ENCODE results near the gene B3GAT2. TPM values are rescaled to one million over a fixed set of nuclear protein-coding genes. Genes with fewer than 3 reads are reported as not detected.

The B3GAT2 gene
- polyA plus RNA-seq, 1 of the 3 experiments (the other 2 are of a cell fraction): under 0.01 TPM

GRCh38 chr6:70843328-70843918 lies 113.4 kb downstream of the B3GAT2 start (continued):
- TF ChIP-seq ZBTB33 (IDR thresholded peaks at IDR 0.05; ENCODE audit: borderline replicate concordance, low read depth): no peak

- TF ChIP-seq ELF1 (IDR thresholded peaks at IDR 0.05) (no peak), JUND (IDR thresholded peaks at IDR 0.05) (no peak), NRF1 (IDR thresholded peaks at IDR 0.05; ENCODE audit: low read depth, low read length) (no peak), USF1 (IDR thresholded peaks at IDR 0.05; ENCODE audit: borderline replicate concordance, low read depth) (no peak), USF2 (IDR thresholded peaks at IDR 0.05; ENCODE audit: borderline replicate concordance, low read depth, low read length) (no peak), PBX3 (IDR thresholded peaks at IDR 0.05) (no peak), FOXJ3 (CRISPR knock-in tag; IDR thresholded peaks at IDR 0.05) (no peak), MAX (IDR thresholded peaks at IDR 0.05; ENCODE audit: low read depth) (no peak), CTCF (IDR thresholded peaks at IDR 0.05) (no peak), TAF1 (IDR thresholded peaks at IDR 0.05; ENCODE audit: borderline replicate concordance, low read depth, low read length) (no peak), RXRA (IDR thresholded peaks at IDR 0.05; ENCODE audit: borderline replicate concordance, low read depth) (no peak), EP300 (IDR thresholded peaks at IDR 0.05; ENCODE audit: borderline replicate concordance in 1 of 2, low read depth in 1 of 2, low read length in 1 of 2) (no peak), TCF12 (IDR thresholded peaks at IDR 0.05) (no peak), EZH2phosphoT487 (IDR thresholded peaks at IDR 0.05; ENCODE audit: borderline replicate concordance, low read depth) (no peak)
- no peak overlapping the region for H3K4me3 ChIP-seq (ENCODE audit: low read depth in 2 of 2, low read length in 1 of 2)
- H3K79me2 ChIP-seq (ENCODE audit: insufficient read depth): no peaks in the 10 kb centered on the region
- no peak for DNase-seq
- WGBS (ENCODE audit: low lambda C conversion rate): 93% methylated on average over 8 of the region's 8 CpGs
- H3K27ac ChIP-seq (ENCODE audit: low read depth in 2 of 2, low read length in 1 of 2): no peak overlapping the region
- no peaks in the 10 kb centered on the region for H4K20me1 ChIP-seq (ENCODE audit: insufficient read depth)
- CTCF ChIA-PET: interaction anchor here (1.4 to 1.7 kb wide), 2 partner anchors 112 to 156 kb away, joined by 3 to 5 read pairs; no protein-coding TSS in a partner anchor
- peaks cover 0 to 9% of the 10 kb centered on the region in 2 experiments; a peak in 2 of 4 replicates for H3K4me1 ChIP-seq (ENCODE audit: control insufficient read depth in 1 of 2, insufficient read depth in 2 of 2, low read depth in 1 of 2, low read length in 1 of 2)
- no peak overlapping the region for H3K4me2 ChIP-seq
- no peak overlapping the region for H3K9ac ChIP-seq
- no peaks in the 10 kb centered on the region for H3K9me3 ChIP-seq
- no peaks in the 10 kb centered on the region for H3K36me3 ChIP-seq (replicated peaks in 1 of 2; ENCODE audit: control insufficient read depth in 1 of 2, insufficient read depth in 2 of 2, low read length in 1 of 2)
- H3K9me2 ChIP-seq: no peaks in the 10 kb centered on the region
- H3K27me3 ChIP-seq (ENCODE audit: insufficient read depth): no peaks in the 10 kb centered on the region
- no peak overlapping the region for H2AFZ ChIP-seq (ENCODE audit: low read depth)
- H3F3A ChIP-seq (replicated peaks; ENCODE audit: insufficient read depth): no peaks in the 10 kb centered on the region
- POLR2A ChIA-PET: no interaction called here
These were observed 114.3 kb downstream of the B3GAT2 start for GRCh38 chr6:70842541-70842940.

All from SK-N-SH (cell line).